AG10803 (cell line): Measurements from ENCODE around the gene SBF1.

Experiments
- DNase-seq: peaks from one replicate; pipeline ENCODE4 v3.0.0; 2010; ENCODE audit warnings: low read depth
- H3K4me3 ChIP-seq: 2 replicates; pipeline ENCODE4 v1.5.1; 2011; ENCODE audit warnings: mild to moderate bottlenecking, low read length, control low read depth
- TF ChIP-seq, protein P1 (sequence below): conservative IDR thresholded peaks from 2 replicates; pipeline ENCODE4 v1.5.1; 2011; ENCODE audit warnings: mild to moderate bottlenecking, low read length, control low read depth, inconsistent platforms

Gene SBF1

DNA sequence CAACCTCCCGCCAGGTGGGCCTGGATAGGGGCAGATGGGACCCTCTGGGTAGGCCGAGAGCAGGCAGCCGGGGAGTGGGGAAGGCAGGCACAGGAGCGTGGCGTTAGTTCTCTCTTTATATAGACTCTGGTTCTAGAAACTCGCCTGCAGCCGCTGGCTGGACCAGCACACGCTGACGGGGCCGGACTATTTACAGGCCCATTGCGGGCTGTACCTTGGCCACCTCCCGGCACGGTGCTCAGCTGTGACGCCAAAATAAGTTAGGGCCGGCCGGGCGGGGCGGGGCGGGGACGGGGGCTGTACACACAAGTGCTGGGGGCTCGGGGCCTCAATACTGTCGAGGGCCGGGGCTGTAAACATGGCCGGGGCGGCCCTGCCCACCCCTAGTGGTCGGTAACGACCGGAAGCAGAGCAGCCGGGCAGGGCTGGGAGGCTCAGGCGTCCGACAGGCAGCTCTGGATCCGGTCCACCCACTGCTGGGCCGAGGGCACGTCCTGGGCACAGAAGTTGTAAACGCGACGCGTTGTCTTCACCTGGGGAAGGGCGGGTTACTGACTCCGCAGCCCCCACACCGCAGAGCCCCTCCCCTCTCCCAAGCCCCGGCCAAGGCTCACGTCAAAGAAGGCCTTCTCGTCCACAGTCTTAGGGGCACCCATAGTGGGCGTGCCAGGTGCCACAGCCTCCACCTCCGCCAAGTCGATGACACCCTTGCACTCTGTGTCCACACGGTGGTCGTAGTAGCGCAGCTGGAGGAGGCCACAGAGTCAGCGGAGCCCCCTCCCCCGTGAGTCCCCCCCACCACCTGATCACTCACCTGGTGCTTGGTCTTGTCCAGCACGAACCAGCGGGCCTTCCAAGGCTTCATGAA lies 27.9 kb downstream of the SBF1 start:
- H3K4me3 ChIP-seq, result no peak overlapping the region
- TF ChIP-seq, protein P1, sequence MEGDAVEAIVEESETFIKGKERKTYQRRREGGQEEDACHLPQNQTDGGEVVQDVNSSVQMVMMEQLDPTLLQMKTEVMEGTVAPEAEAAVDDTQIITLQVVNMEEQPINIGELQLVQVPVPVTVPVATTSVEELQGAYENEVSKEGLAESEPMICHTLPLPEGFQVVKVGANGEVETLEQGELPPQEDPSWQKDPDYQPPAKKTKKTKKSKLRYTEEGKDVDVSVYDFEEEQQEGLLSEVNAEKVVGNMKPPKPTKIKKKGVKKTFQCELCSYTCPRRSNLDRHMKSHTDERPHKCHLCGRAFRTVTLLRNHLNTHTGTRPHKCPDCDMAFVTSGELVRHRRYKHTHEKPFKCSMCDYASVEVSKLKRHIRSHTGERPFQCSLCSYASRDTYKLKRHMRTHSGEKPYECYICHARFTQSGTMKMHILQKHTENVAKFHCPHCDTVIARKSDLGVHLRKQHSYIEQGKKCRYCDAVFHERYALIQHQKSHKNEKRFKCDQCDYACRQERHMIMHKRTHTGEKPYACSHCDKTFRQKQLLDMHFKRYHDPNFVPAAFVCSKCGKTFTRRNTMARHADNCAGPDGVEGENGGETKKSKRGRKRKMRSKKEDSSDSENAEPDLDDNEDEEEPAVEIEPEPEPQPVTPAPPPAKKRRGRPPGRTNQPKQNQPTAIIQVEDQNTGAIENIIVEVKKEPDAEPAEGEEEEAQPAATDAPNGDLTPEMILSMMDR, result no peak
- DNase-seq, result no peak

DNA sequence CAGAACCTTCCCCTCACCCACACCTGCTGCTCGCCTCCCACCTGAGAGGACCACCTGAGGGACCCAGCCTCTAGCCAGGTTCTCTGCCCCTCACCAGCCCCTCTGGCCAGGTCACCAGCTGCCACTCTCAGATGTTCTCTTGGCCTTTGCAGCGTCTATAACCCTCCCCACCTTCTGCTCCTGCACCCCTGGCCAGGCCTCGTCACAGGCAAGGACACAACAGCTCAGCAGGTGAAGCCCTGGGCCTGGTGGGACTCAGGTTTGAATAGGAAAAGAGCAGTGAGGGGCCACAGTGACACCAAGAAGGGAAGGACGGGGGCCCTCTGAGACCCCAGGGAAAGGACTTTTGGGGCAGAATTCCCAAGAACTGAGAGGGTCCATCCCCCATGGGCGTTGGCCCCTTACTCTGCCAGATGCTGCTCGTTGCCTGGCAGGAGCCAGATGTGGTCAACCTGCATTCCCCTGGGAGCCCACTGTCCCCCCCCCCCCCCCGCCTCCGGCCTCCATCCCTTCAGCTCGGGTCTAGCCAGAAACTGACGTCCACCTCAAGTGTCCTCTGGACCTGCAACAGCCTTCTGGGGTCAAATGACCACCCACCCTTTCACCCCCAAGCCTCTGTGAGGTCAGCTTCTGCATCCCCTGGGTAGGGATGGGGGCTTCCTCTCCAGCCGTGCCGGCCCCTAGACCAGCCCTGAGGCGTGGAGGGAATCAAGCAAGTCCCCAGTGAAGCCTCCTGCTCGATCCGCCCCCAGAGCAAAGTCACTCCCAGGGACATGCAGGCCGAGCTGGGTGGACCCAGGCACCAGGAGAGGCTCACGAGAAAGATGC lies 28.7 kb downstream of the SBF1 start:
- DNase-seq, result no peak
- H3K4me3 ChIP-seq, result no peak overlapping the region
- TF ChIP-seq, protein P1, result no peak

DNA sequence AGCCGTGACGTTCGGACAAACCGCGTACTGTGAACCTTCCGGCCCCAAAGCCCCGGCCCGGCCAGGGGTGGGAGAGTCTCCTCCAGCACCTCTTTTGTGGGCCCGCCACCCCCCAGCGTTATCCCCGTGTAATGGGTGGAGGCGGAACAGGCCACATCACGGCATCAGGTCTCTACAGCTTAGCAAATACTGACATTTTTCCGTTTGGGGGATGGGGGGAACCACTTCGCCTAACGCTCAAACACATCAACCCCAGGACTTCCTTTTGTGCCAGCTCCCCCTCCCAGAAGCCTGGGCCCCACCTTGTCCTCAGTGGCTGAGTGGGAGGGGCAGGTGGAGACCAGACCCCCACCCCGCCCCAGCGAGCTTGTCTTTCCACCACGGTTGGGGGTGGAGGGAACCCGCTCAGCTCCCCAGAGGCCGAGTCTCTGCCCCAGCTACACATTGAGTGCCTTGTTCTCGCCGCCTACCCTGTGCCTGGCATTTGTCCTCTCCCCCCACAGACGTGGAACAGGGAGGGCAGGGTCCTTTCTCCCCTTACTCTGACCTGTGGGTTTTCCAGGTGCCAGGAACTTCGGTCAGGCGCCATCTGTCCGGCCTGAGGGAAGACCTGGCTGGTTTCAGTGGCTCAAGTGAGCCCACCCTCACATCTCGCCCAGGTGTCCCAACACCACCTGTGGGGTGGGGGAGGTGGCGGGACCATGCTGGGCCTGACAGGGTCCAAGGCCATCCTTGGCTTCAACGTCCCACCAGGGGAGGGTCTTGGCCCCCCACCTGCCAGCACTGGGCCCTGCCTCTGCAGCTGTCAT lies 29.6 kb downstream of the SBF1 start:
- no peak for DNase-seq
- TF ChIP-seq, protein P1, result no peak
- H3K4me3 ChIP-seq, result no peak overlapping the region

DNA sequence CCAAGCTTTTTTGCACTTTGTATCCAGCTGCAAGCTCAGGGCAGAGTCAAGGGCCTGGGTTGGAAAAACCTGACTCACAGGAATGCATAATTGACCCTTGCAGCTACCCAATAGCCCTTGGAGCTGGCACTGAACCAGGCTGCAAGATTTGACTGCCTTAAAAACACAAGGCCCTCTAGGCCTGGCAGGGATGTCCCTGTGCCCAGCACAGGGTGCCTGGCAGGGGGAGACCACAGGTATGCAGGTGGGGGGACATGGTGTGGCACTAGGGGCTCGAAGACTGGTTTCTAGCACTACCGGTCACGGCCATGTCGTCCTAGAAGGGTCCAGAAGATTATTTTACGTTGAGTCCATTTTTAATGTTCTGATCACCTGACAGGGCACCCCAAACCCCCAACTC lies 30.2 kb downstream of the SBF1 start:
- H3K4me3 ChIP-seq, result no peak overlapping the region
- DNase-seq, result peak; percentile 74
- TF ChIP-seq, protein P1, result no peak

DNA sequence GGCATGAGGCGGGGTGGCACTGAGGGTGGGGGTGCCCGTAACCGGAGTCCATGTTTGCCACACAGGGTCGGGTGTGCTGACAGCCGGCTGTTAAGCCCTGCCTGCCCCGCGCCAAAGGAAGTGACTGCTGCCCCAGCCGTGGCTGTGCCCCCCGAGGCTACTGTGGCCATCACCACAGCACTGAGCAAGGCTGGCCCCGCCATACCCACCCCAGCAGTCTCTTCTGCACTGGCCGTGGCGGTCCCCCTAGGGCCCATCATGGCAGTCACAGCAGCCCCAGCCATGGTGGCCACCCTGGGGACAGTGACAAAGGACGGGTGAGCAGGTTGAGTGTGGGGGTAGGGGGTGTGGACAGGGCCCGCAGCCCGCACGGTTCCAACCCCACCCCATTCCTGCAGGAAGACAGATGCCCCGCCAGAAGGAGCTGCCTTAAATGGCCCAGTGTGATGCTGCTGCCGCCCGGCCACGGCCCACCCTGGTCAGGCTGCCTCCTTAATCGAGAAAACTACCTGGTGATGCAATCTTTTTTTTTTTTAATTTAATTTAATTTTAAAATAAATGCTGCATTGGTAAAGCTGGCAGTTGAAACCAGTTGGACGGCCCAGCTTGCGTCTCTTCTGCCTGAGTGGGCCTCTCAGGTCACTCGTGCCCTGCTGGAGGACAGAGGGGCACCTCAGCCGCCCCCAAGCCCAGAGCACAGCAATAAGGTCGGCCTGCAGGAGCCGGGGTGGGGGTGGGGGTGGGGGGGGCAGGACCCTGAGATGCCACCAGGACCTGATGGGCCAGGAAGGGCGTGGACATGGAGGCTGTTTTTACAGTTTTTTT lies 30.8 kb downstream of the SBF1 start:
- no peak for DNase-seq
- TF ChIP-seq, protein P1, result no peak
- H3K4me3 ChIP-seq, result no peak overlapping the region

DNA sequence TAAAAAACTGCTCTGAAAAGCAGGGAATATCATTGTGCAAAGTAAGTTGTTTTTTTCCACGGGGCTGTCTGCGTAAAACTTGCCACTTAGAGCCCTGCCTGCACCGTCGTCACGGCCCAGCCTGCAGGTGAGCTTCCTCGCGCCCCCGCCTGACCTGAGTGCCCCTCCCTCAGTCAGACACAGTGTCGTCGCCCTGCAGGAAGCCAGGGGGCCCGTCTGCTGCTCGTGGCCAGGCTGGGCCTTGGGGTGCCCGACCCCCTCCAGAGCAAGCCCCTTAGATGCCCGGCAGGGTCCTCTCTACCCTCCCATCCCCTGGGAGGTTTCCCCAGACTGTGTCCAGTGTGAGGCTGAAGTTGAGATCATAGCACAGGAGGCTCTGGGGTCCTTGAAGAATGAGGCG lies 31.6 kb downstream of the SBF1 start:
- TF ChIP-seq, protein P1, result no peak
- H3K4me3 ChIP-seq, result no peak overlapping the region
- no peak for DNase-seq
